OCI-LY3 (cell line): Measurements from ENCODE around the gene FALEC.

Source experiments
- H2AFZ ChIP-seq: fragments of 200-600, 300-600 bp; shearing (Covaris generic); 2 replicates; pipeline ENCODE4 v1.6.0; 2014; ENCODE audit warnings: antibody characterized with exemption, low read depth, low read length
- H3K27ac ChIP-seq: fragments of 200-600, 300-600 bp; sonication (generic); 2 replicates; pipeline ENCODE4 v1.5.1; 2014; ENCODE audit warnings: mild to moderate bottlenecking, low read length, moderate library complexity, mixed read lengths
- H3K27me3 ChIP-seq: fragments of 200-600, 300-600 bp; sonication (generic); 2 replicates; pipeline ENCODE4 v1.6.1; 2014; ENCODE audit warnings: low read depth, low read length, mixed read lengths
- H3K36me3 ChIP-seq: fragments of 200-600, 300-600 bp; sonication (generic); replicated peaks from 2 replicates; pipeline ENCODE3; 2014; ENCODE audit warnings: low read depth, low read length, mixed read lengths
- H3K4me1 ChIP-seq: fragments of 300-600, 200-600 bp; sonication (generic); 2 replicates; pipeline ENCODE4 v1.6.1; 2014; ENCODE audit warnings: low read length, mixed read lengths
- H3K4me2 ChIP-seq: fragments of 200-600, 300-600 bp; sonication (generic); 2 replicates; pipeline ENCODE4 v1.6.1; 2014; ENCODE audit warnings: low read length, mixed read lengths
- H3K4me3 ChIP-seq: fragments of 300-600, 200-600 bp; sonication (generic); 2 replicates; pipeline ENCODE4 v1.5.1; 2014; ENCODE audit warnings: antibody characterized with exemption, mild to moderate bottlenecking, low read length, moderate library complexity
- H3K79me2 ChIP-seq: fragments of 300-600, 200-600 bp; shearing (Covaris generic); 2 replicates; pipeline ENCODE4 v1.6.1; 2014; ENCODE audit warnings: mild to moderate bottlenecking, low read length, mixed read lengths
- H3K9ac ChIP-seq: fragments of 300-600, 200-600 bp; shearing (Covaris generic); 2 replicates; pipeline ENCODE4 v1.6.0; 2014; ENCODE audit warnings: mild to moderate bottlenecking, low read length, moderate library complexity
- H3K9me3 ChIP-seq: fragments of 200-600, 300-600 bp; shearing (Covaris generic); 2 replicates; pipeline ENCODE4 v1.6.1; 2014; ENCODE audit warnings: low read length, mixed read lengths; ENCODE audit not compliant: insufficient read depth
- H4K20me1 ChIP-seq: fragments of 200-600, 300-600 bp; sonication (generic); 2 replicates; pipeline ENCODE4 v1.6.1; 2016; ENCODE audit warnings: low read length, mixed read lengths; ENCODE audit not compliant: insufficient read depth
- EZH2phosphoT487 ChIP-seq: fragments of 200-600 bp; shearing (Covaris generic); IDR thresholded peaks from 2 replicates; pipeline ENCODE4 v1.6.1; 2018; ENCODE audit warnings: antibody characterized with exemption, mixed run types, low read depth
- TF ChIP-seq, protein P1 (sequence below): fragments of 200-600, 300-600 bp; sonication (generic); IDR thresholded peaks from 2 replicates; pipeline ENCODE4 v1.5.1; 2014; ENCODE audit warnings: antibody characterized with exemption, low read length, low read depth

Gene FALEC

GRCh38 chr1:150561254-150561973, 45.9 kb downstream of the FALEC start:
- peak overlapping the region; percentile 90 for H3K27ac ChIP-seq
- no peaks in the 10 kb centered on the region for H3K36me3 ChIP-seq
- H3K4me1 ChIP-seq, result peaks cover 59% of the 10 kb centered on the region
- TF ChIP-seq EZH2phosphoT487, result no peak
- H3K27me3 ChIP-seq, result no peaks in the 10 kb centered on the region
- peak overlapping the region; percentile 80 for H3K4me3 ChIP-seq
- H4K20me1 ChIP-seq, result no peaks in the 10 kb centered on the region
- no peaks in the 10 kb centered on the region for H3K9me3 ChIP-seq
- H3K9ac ChIP-seq, result peak overlapping the region; percentile 94
- peaks cover 47% of the 10 kb centered on the region for H3K79me2 ChIP-seq
- peak overlapping the region; percentile 28; the same call in 1 of the 2 replicates for H2AFZ ChIP-seq
- peak overlapping the region; percentile 96 for H3K4me2 ChIP-seq

DNA sequence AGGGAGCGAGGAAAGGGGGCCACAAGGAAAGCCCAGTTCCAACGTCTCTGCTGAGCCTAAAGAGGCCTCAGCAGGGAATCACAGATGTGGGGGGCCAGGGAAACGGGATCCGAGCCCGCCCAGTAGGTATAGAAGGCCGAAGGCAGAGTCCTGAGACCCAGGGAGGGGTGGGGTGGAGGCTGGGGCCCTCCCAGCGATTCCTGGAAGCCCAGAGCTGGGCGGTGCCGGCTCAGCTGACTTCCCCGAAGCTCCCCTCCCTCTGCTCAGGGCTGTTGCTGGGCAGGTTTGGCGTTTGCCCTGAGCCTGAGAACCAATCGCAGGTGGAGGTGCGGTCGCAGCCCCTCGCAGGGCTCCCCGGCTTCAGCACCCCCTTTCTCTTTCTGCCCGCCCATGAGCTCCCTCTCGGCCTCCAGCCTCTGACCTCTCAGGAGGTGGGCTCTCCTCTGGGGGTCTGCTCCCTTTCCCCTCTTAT, 46.5 kb downstream of the FALEC start:
- H2AFZ ChIP-seq, result no peak overlapping the region
- no peaks in the 10 kb centered on the region for H4K20me1 ChIP-seq
- H3K79me2 ChIP-seq, result peaks cover 53% of the 10 kb centered on the region
- H3K36me3 ChIP-seq, result no peaks in the 10 kb centered on the region
- H3K9ac ChIP-seq, result peak overlapping the region; percentile 94
- peak overlapping the region; percentile 96 for H3K4me2 ChIP-seq
- H3K4me3 ChIP-seq, result peak overlapping the region; percentile 80
- peaks cover 65% of the 10 kb centered on the region for H3K4me1 ChIP-seq
- no peaks in the 10 kb centered on the region for H3K9me3 ChIP-seq
- H3K27ac ChIP-seq, result peak overlapping the region; percentile 90
- H3K27me3 ChIP-seq, result no peaks in the 10 kb centered on the region
- TF ChIP-seq, protein P1, sequence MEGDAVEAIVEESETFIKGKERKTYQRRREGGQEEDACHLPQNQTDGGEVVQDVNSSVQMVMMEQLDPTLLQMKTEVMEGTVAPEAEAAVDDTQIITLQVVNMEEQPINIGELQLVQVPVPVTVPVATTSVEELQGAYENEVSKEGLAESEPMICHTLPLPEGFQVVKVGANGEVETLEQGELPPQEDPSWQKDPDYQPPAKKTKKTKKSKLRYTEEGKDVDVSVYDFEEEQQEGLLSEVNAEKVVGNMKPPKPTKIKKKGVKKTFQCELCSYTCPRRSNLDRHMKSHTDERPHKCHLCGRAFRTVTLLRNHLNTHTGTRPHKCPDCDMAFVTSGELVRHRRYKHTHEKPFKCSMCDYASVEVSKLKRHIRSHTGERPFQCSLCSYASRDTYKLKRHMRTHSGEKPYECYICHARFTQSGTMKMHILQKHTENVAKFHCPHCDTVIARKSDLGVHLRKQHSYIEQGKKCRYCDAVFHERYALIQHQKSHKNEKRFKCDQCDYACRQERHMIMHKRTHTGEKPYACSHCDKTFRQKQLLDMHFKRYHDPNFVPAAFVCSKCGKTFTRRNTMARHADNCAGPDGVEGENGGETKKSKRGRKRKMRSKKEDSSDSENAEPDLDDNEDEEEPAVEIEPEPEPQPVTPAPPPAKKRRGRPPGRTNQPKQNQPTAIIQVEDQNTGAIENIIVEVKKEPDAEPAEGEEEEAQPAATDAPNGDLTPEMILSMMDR, result no peak
- TF ChIP-seq EZH2phosphoT487, result no peak

DNA sequence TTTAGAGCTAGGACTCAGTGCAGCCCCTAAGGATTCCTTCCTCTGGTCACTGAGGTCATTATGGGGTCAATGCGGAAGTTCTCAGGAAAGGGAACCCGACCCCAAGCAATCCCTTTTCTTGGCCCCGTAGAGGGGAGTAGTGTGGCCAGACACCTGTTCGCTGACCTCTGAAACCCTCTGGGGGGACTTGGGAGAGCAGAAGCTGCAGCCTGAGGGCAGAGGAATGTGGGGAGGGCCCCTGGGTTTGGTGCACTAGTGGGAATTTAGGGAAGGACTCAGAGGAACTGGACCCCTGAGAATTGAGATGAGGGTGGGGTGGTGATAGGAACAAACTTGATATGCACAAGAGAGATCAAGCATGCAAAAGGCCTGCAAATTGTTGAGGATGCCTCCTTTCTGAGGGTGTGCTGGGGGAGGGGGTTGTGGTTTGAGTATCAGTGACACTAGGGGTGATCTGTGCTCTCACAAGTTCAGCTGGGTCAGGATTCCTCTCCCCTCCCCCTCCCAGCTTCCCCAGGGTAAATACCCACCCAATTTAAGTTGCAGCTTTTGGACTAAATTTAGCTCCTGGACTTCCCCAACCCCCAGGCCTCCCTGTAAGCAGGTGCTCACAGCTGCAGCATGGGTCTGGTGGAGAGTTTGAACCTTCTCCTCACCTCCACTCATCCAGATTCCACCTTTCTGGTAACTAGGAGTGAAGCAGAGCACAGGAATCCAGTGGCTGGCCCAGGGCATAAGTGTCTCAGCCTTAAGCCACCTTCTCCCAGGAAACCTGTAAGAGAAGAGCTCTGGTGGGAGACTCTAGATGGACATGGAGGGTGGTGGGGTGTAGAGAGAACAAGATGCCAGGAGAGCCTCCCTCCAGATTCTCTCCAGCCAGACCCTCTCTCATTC, 47.1 kb downstream of the FALEC start:
- no peaks in the 10 kb centered on the region for H3K9me3 ChIP-seq
- H2AFZ ChIP-seq, result no peak overlapping the region
- peaks cover 70% of the 10 kb centered on the region for H3K4me1 ChIP-seq
- TF ChIP-seq, protein P1, result no peak
- TF ChIP-seq EZH2phosphoT487, result peak; percentile 84
- H3K4me3 ChIP-seq, result peak overlapping the region; percentile 80
- H3K9ac ChIP-seq, result peak overlapping the region; percentile 94
- H3K79me2 ChIP-seq, result peaks cover 55% of the 10 kb centered on the region
- H3K36me3 ChIP-seq, result no peaks in the 10 kb centered on the region
- peak overlapping the region; percentile 96 for H3K4me2 ChIP-seq
- H3K27me3 ChIP-seq, result no peaks in the 10 kb centered on the region
- no peaks in the 10 kb centered on the region for H4K20me1 ChIP-seq
- peak overlapping the region; percentile 90 for H3K27ac ChIP-seq

DNA sequence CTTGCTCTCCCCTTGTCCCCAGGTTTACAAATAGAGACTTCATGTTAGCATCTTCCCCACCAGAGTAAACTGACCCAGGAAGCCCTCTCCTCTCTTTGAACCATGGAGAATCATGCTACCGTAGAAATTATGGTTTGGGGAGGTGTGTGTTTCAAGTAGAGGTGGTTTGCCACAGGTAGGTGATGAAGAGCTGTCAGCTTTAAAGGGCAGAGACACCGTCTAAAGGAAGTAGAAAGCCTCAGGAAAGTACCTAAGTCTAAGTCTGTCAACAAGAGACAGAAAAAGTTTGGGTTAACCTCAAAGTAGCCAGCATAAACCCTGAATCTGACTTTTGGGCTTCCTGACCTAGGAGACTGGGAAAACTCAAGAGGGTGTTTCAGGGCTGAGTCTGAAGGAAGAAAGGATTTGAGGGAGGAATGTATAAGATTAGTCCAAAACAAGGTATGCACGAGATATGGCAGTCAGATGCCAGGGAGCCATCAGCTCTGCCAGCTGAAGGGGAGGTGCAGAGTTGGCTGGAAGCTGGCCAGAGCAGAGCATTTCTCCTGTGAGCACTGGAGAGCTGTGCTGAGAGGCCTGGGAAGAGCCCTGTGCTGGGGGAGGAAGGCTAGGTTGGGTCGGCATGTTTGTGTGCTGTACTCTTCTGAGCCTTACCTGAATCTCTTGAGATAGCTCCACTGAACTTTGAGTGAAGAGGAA, 47.9 kb downstream of the FALEC start:
- H3K9ac ChIP-seq, result peak overlapping the region; percentile 78

More for the DNA sequence above, 47.9 kb downstream of the FALEC start:
- Histone ChIP-seq H4K20me1 (no peaks in the 10 kb centered on the region), H3K79me2 (peaks cover 60% of the 10 kb centered on the region), H3K27ac (peak overlapping the region; percentile 90), H3K4me2 (peak overlapping the region; percentile 93), H3K36me3 (no peaks in the 10 kb centered on the region), H3K4me3 (peak overlapping the region; percentile 70), H3K9me3 (no peaks in the 10 kb centered on the region), H2AFZ (no peak overlapping the region), H3K4me1 (peaks cover 78% of the 10 kb centered on the region), H3K27me3 (no peaks in the 10 kb centered on the region)
- TF ChIP-seq EZH2phosphoT487, result no peak
- TF ChIP-seq, protein P1, result peak; percentile 41; the same call in 1 of the 2 replicates
